ENCODE results near the gene FAM20A.

The FAM20A gene

DNA sequence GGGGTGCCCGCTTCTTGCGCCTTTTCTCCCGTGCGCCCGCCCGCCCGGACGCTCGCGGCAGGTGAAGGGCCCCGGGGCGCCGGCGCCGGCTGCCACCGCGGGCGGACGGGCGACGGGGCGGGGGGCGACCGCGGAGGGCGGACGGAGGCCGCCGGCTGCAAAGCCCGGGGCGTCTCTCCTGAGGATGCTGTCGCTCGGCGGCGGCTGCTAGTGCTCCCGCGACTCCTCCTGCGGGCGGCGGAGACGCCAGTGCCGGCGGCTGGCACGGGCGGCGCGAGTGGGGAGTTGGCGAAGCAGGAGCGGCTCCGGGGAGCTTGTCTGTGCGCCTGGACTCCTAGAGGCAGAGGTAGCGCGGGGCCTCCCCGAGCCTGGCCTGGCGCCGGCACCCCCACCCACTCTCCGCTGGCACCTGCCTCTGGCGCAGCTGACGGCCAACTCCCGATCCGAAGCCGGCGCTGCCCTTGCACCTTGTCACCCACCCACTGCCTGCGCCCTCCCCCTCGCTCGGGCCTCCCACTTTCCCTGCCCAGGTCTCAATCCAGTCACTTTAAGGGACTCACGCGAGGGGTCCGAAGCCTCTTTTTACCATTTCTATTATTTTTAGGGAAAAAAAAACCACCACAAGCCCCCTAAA is at the start of gene FAM20A:
Gene FAM20A, minus strand, starts transcription at position 437 of the 634 bp plus-strand sequence. CDS start 701 bp downstream, outside the sequence.
- DNase-seq, result no peak

DNA sequence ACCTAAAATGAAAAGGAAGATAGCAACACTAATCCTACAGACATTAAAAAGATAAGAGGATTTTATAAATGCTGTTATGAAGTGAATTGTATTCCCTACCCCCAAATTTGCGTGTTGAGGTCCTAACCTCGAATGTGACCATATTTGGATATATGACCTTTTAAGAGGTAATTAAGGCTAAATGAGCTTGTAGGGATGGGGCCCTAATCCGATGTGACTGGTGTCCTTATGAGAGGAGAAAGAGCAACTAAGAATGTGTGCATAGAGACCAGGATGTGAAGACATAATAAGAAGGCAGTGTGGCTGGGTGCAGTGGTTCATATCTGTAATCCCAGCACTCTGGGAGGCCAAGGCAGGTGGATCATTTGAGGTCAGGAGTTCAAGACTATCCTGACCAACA is 48.2 kb upstream of the FAM20A start:
- no peak for DNase-seq

DNA sequence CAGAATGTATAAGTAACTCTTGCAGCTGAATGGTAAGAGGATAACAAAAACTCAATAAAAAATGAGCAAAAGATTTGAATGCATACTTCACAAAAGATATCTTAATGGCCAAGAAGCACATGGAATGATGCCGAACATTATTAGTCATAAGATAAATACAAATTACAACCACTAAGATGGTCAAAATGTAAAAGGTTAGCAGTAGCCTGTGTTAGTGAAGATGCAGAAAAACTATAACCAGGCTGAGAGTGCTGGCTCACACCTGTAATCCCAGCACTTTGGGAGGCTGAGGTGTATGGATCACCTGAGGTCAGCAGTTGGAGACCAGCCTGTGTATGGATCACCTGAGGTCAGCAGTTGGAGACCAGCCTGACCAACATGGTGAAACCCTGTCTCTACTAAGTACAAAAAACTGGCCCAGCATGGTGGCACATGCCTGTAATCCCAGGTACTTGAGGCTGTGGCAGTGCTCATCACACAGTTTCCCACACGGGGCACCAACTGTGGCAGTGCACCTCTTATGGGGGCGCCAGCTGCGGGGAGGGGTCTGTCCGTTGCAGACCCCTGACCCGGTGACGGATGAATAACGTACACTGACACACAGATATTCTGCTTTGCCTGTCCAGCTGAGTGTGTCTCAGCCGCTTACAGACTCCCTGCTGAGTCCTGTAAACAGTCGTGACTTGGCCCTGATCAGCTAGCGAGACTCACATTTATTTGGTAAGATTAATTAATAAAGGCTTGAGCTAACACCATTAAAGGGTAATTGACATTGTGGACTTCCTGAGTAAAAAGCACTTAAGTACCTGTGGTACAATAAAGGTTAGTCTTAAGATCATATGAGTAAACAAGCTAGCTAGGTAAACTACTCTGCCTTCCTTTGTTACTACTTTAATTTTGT is 45.7 kb upstream of the FAM20A start:
- DNase-seq, result no peak

DNA sequence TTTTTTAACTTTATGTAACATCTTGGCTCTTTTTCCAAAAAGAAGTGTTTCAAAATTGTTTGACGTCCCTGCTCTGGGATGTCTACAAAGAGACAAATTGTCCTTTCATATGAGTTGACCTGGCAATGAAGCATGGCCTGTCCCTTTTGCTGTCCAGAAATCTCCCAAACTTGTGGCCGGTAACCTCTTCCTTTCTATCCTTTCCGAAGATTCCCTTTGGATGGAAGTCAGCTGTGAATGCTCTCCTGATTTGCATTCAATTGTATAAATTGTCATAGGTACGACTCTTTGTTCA is 40.9 kb upstream of the FAM20A start:
- no peak for DNase-seq

DNA sequence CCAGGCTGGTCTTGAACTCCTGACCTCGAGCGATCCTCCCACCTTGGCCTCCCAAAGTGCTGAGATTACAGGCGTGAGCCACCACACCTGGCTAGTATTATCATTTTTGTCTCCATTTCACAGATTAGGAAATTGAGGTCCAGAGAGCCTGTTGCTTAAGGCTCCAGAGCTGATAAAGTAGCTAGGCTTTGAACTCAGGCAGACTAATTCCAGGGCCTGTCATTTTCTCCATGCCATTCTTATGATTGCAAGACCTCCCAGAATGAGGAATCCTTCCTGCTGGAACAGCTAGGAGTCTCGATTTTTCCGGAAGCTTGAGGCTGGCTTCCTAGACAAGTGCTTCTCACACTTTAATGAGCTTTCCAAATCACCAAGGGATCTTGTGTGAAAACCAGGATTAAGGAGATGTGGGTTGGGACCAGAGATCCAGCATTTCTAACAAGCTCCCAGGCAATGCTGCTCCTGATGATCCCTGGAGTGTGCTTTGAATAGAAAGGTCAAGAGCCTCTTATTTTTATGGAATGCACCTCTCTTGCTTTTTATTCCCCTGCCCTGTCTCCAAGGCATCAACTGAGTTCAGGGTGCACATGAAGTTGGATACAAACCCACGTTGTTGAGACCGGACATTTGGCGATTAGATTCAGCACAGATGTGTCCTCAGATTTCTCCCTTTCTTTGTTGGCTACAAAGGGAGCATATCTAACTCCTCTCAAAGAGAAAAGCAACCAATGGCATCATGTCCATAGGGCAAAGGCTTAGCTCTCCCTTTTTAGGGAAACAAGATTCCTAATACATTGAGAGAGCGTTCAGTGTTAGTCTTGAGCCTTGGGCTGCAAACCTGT is 40.3 kb upstream of the FAM20A start:
- no peak for DNase-seq

DNA sequence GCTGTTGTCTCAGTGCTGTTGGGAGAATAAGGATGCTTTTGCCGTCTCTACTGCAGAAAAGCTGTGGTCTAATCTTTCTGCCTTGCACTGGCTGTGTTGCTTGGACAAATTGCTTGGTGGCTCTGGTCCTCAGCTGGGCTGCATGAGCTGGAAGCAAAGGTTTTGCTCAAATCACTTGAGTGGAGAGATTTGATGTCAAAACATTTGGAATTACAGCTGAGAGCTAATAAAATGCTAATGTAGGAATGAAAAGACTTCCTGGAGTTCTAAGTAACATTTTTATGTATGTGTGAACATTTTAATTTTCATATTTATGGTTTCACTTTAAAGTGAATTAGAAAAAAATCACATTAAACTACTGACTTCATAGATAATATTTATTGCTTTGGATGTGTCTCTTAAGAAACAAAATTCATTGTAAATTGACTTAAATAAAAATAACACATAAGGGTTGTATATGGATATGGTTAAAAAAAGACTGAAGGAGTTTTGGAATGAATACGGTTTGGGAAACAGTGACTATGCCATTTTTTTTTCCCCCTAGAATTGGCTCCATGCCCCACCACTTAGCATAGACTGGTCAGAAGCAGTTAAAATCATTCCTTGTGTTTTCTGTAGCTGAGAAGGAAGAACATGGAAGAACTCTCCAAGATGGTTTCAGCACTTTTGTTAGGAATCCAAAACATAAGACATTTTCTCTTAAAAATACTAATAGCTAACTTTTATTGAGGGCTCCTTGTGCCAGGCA is 39.2 kb upstream of the FAM20A start:
- DNase-seq, result no peak

DNA sequence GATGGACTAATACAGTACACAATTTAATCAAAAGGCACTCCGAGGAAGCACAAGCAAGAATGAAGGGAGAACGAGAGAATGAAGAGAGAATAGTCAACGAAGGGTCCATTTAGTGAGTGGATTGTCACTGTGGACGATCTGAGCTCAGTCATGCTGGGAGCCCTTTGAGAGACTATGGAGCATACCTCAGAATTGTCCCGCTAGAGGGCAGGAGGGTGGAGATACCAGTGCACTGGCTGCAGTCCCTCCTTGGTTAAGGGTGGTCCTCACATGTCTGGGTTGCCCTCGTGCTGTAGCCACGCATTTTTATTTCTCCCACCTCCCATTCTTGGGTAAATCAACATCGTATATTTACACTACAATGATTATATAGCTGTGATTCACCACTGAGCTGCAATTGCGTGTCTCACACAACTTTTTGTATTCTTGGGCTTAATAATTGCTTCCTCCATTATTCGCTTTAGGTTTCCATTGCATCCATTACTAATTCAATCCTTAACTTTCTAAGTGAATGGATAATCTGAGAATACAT is 33.2 kb upstream of the FAM20A start:
- DNase-seq, result no peak

DNA sequence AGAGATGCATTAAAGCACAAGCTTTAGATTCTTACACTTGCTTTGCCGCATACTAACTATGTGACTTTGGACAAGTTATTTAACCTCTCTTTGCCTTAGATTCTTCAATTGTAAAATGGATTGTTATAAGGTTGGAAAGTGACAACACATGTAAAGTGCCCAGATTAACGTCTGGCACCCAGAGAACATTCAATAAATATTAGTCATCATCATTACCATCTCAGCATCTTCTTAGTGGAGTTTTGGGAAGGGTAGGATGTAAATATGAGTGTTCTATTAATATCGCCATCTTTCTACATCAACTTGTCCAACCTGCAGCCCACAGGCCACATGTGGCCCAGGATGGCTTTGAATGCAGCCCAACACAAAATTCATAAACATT is 27.4 kb upstream of the FAM20A start:
- no peak for DNase-seq

DNA sequence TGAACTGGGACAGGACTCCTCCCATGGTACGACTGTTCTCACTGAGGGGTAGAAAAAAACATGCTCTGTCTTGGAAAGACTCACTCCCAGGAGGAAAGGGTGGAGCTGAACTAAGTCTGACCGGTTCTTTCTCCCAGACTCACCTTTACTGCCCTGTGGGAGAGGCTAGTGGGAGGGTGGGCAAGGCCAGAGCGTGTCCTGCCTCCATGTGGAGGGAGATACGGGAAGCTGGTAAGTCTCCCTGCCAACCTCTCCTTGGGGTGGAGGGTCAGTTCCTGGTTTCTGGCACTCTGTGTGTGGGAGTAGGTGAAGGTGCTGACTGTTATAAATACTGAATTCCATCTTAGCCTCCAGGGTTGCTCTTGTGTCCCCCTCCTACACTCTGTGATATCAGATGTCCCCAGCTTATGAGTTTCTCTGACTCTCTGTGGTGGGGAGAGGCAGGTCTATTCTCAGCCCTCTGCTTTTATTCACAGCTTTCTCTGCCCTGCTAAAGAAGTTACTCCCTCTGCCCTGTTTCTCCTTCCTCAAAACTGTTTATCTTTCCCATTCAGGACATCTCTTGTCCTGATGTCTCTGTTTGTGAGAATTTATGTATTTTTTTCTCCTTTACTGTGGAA is 26.9 kb upstream of the FAM20A start:
- no peak for DNase-seq

DNA sequence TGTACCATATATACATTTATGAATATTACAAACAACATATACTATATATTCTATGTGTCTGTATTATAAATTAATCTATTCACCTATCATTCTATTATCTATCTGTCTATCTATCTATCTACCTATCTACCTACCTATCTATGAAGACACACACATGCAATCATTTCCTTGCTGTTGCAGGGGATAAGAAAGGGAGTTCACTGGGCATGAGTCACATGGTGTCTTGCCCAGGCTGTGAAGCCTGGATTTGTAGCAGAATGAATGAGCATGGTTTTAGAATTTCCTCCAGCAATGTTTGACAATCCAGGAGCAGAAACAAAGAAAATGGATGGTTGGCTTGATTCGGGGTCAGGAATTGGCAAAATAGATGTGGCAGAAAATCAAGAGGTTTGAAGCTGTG is 23.2 kb upstream of the FAM20A start:
- no peak for DNase-seq

DNA sequence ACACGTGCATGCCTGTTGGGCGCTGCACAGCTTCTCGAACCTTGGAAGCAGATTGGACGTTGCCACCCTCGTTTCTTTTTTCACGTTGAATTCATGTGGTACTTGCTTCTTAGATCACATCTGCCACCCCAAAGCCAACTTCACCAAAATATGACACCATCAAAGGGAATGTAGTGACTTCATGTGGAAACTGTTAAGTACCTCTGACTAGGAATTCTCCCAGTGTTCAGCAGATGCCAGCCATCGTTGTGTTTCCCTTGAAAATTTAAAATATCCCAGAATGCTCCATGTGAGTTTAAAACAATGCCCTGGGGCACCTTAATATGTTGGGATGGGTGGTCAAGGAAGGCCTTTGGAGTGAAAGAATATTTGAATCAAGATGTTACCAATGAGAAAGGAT is 22.6 kb upstream of the FAM20A start:
- no peak for DNase-seq

DNA sequence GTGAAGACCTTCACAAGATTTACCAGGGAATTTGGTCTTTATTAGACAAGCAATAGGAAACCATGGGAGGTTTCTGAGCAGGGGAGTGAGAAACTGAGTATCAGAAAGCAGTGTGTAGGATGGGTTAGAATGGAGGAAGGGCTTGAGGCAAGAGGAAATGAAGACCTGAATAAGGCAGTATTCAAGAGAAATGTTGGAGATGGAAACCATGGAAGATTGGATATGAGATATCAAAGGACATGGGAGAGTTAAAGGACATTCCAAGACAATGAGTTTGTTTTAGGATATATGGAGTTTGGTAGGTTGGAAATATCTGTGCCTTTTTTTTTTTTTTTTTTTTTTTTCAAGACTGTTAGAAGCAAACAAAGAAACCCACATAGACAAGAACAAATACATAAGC is 21.3 kb upstream of the FAM20A start:
- no peak for DNase-seq

DNA sequence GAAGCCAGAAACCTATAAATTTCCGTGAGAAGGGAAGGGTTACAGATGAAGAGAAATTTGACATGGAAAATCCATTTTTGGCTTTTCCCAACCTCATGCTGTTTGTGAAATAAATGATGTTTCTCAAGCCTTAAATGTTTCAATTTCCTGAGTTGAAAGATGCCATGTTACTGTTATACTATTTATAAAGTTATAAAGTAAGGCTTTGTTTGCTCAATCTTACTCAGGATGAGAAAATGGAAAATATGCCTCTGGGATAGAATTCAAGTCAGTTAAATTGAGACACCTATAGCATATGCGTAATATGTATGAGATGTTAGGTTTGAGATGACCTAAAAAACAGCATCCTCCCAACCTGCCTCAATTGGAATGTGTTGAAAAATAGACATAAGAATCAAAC is 19.9 kb upstream of the FAM20A start:
- no peak for DNase-seq

DNA sequence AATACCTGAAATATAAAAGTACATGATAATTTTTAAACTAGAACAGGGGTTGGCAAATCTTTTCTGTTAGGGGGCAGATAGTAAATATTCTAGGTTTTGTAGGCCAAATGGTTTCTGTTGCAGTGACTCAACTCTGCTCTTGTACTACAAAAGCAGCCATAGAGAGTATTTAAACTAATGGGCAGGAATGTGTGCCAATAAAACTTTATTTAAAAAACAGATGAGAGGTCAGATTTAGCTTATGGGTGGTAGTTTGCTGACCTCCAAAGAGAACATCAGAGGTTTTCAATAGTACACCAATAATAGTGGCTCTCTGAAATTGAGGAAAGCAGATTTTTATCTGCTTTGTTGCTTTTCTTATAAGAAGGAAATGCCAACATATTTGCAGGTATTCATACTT is 15.2 kb upstream of the FAM20A start:
- no peak for DNase-seq

DNA sequence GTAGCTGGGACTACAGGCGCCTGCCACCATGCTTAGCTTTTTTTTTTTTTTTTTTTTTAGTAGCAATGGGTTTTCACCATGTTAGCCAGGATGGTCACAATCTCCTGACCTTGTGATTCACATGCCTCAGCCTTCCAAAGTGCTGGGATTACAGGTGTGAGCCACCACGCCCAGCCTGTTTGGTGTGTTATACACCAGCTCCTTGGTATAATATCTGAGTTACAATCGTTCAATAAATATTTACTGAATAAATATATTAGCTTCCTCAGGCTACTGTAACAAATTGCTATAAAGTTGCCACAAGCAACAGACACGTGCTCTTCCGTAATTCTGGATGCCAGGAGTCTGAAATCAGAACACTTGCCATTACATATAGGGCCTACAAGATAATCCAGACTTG is 13.6 kb upstream of the FAM20A start:
- DNase-seq, result no peak

DNA sequence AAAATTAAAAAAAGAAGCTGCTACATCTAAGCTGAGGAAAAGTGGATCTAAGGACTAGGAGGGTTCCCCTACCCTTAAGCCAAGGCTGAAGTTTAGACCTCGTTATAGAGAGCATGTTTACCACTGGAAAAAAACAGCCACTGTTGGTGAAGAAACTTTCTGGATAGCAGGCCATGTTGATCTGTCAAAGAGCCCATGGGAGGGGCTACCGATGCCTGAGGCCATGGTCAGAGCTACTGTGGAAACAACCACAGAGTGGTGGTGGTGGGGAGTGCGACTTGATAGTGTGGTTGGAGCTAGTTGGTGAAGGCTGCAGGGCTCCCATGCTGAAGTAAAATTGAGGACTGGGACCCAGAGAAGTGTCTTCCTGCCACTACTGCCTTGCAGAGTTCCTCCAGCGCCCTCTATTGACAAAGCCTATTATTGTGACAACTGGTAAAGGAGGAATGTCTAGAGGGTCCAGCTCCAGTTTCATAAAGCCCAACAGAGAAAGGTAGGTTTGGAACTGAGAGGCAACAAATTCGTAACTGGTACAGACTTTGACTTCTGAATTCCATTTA is 12.7 kb upstream of the FAM20A start:
- no peak for DNase-seq

DNA sequence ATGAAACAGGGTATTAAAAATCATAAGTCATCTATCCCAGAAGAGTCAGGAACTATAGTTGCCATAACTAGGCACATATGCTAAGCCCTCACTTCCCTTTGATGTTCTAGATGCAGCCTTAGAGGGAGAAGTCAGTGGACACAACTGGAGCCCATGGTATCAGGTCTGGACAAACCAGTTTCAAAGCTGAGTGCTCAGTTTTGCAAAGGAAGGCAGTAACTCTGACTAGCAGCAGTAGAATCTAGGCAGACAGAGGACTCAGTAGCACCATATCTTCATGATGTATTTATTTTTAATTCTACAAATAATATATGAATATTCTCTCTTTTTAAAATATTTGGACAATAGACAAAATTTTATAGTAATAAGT is 11.7 kb upstream of the FAM20A start:
- DNase-seq, result no peak

DNA sequence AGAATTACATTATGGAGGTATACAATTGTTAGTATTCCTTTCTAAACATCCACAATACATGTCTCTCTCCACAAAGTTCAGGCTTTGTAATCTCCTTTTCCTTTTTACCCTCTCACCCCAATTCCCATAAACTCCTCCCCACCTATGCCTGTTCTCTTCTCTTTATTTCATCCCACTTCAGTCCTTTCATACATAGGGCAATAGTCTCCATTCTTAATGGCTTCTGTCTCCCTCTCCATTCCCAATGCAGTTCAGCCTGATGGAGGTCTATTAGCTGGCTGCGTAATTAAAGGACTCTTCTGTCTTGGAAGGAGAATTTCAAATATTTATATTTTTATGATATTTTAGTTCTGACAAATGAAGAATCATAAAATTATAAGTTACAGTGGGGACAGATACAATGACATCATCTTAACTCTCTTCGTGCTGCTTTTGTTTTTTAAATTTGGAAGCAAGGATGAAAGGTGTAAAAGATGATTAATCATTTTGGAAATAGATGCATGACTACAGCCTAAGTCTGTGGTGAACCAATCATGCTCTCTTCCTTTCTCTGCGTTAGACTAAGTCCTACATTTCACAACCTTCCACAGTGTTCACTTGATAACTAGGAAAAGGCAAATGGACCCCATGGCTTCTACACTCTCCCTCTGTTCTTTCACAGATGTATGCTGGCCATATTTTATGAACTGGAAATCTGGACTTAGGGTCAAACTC is 11.2 kb upstream of the FAM20A start:
- no peak for DNase-seq

DNA sequence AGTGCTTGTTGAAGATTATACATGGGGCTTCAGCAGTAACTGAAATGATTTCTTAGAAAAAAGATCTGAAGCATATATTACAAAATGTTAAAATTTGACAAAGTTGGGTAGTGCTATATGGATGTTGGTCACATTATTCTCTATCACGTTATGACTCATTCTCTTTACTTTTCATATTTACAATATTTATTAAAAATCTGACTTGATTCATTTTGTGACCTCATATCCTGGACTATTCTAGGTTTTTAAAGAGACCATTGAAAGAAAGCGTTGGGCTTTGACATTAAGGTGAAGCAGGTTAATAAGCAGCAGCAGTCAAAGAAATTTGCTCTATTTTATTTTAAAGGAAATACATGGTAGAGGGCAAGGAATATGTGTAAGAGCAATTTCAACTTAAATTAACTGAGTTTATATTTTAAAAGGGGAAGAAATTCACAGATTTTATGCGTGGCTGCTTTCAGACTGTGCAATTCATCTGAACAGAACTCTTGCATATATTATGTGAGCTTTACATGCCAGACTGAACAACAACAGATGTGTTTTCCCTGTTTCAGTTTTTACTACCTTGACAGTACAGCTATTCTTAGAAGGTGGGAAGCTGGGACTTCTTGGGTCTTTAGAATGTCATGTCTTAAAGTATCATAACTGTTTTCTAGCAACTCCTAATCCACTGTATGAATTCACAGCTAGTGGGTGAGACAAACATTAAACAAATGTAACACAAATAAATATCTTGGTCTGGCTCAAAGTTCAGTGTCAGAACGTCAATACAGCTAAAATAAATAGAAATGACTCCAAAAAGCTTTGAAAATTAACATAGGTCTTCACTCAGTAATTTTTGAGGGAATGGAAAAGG is 10.4 kb upstream of the FAM20A start:
- DNase-seq, result no peak

DNA sequence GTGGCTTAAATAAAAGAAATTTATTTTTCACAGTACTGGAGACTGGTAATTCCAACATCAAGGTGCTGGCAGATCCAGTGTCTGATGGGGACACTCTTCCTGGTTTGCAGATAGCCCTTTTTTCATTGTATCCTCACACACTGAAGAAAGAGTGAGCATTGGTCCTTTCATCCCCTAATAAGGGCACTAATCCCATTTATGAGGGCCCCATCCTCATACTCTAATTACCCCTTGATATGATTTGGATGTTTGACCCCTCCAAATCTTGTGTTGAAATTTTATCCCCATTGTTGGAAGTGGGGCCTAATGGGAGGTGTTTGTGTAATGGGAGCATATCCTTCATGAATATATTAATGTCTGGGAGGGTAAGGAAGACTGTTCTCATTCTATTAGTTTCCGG is 9.4 kb upstream of the FAM20A start:
- no peak for DNase-seq
